Keratinocyte (primary cell): ENCODE data around the gene XKR3.

ENCODE experiments used
- CTCF ChIP-seq, 3 experiments: IDR thresholded peaks in 1 of 3; conservative IDR thresholded peaks in 1 of 3; optimal IDR thresholded peaks in 1 of 3; 2 replicates in 2 of 3; 3 replicates in 1 of 3; pipeline versions ENCODE3 to v1.5.1; 2011; ENCODE audit warnings: low read length in 3 of 3, mild to moderate bottlenecking in 3 of 3, moderate library complexity in 2 of 3, control low read depth in 1 of 3, inconsistent platforms in 1 of 3; ENCODE audit not compliant: insufficient read depth in 2 of 3; ENCODE audit errors: extremely low read depth in 1 of 3
- EZH2 ChIP-seq: IDR thresholded peaks from one replicate; pipeline ENCODE4 v1.6.1; 2012; ENCODE audit warnings: inconsistent platforms, mild to moderate bottlenecking, low read length, moderate library complexity

GRCh38 chr22:16807109-16807508 is 18.1 kb downstream of the XKR3 start:
- TF ChIP-seq EZH2: no peak
- TF ChIP-seq CTCF (optimal IDR thresholded peaks at IDR 0.05 in 1 of 3, IDR thresholded peaks at IDR 0.05 in 1 of 3, conservative IDR thresholded peaks at IDR 0.05 in 1 of 3; ENCODE audit: extremely low read depth in 1 of 3, insufficient read depth in 2 of 3, low read length in 3 of 3): no peak
